HAP-1 (cell line): ENCODE measurements around the gene STARD8.
A peak's percentile ranks its signal among the peaks of the same experiment; 100 is the strongest.
"Not testable (repeated sequence)": the region's sequence is repeated elsewhere in the genome, so short reads cannot be mapped to it uniquely, and the experiment has no call there.

Experiments
- DNase-seq, 2 experiments: peaks; one replicate each; pipeline ENCODE4 v3.0.0-alpha.2; 2016 to 2020; ENCODE audit warnings: low spot score in 2 of 2
- H3K27me3 ChIP-seq: fragments of 250-450 bp; sonication (Bioruptor Pico); 2 replicates; pipeline ENCODE4 v1.5.1; 2020; ENCODE audit warnings: low read depth, mild to moderate bottlenecking, moderate library complexity
- H3K36me3 ChIP-seq: fragments of 250-450 bp; sonication (Bioruptor Pico); replicated peaks from 2 replicates; pipeline ENCODE4 v1.5.1; 2020; ENCODE audit warnings: mild to moderate bottlenecking
- H3K4me1 ChIP-seq: fragments of 250-450 bp; sonication (Bioruptor Pico); 2 replicates; pipeline ENCODE4 v1.5.1; 2020; ENCODE audit warnings: mild to moderate bottlenecking
- H3K4me3 ChIP-seq: fragments of 250-450 bp; sonication (Bioruptor Pico); 2 replicates; pipeline ENCODE4 v1.5.1; 2020; ENCODE audit warnings: mild to moderate bottlenecking, moderate library complexity
- H3K9me3 ChIP-seq: fragments of 250-450 bp; sonication (Bioruptor Pico); 2 replicates; pipeline ENCODE4 v1.5.1; 2020; ENCODE audit warnings: mild to moderate bottlenecking, moderate library complexity
- in situ Hi-C: fragments of 300-500 bp; cut with MboI; formaldehyde crosslinking; loops from 3 replicates; pipeline ENCODE4 v1.14.3; 2020; ENCODE audit warnings: low sequenced_read_pairs, inconsistent platforms, mixed read lengths

The STARD8 gene

DNA sequence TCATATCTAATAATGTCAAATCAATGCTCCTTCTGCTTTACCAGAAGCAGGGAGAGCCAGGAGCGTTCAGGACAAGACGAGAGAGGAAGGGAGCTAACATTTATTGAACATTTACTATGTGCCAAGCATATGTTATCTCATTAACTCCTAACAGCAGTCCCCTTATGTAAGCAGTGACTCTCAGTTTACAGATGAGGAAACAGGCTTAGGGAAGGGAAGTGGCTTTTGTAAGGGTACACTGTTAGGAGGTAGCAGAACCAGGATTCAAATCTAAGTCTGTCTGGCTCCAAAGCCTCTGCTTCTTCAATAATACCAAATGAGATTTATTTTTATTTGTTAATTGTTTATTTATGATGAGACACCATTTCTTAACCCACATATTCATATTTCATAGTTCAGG is 2.6 kb upstream of the STARD8 start:
- no peak for DNase-seq
- Histone ChIP-seq H3K36me3 (no peaks in the 10 kb centered on the region), H3K4me1 (no peaks in the 10 kb centered on the region), H3K4me3 (no peak overlapping the region), H3K27me3 (no peaks in the 10 kb centered on the region), H3K9me3 (no peaks in the 10 kb centered on the region)
- in situ Hi-C loops, result no loop called here

DNA sequence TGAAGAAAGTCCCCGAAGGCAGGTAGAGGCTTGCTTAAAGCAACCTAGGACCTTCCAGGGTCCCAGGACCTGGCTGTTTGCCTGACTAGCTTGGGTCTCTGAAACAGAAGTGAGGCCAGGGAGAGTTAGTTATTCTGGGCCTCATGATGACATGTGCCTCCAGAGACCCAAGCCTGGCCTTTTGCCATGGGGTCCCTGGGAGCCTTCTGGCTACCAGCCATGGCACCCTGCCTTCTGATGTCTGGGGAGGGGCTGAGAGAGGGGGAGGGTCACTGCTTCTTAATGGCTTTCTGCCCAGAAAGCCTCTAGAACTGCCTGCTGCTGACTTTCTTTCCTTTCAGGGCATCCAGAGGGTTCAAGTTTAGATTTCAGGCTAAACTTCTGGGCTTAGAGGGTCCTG is 1.0 kb upstream of the STARD8 start:
- H3K4me1 ChIP-seq, result no peaks in the 10 kb centered on the region
- H3K27me3 ChIP-seq, result no peaks in the 10 kb centered on the region
- in situ Hi-C loops, result no loop called here
- DNase-seq, result no peak
- no peaks in the 10 kb centered on the region for H3K9me3 ChIP-seq
- no peaks in the 10 kb centered on the region for H3K36me3 ChIP-seq
- H3K4me3 ChIP-seq, result no peak overlapping the region

DNA sequence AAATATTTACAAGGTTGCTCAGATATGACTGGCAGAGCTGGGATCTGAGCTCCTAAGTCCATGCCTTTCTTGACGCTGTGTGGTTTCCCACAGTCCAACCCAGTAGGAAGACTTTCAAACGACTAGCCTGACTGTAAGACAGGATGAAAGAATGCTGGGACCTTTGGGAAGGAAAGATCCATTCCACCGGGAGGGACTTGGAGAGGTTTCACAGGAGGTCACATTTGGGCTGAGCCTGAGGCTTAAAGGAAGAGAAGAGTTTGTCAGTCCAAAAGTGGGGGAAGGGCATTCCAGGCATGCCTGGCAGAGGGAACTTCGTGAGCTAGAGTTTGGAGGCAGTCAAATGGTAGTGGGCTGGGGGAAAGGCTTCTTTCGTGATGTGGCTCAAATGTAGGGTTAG is 1.5 kb downstream of the STARD8 start:
- Histone ChIP-seq H3K9me3 (no peaks in the 10 kb centered on the region), H3K27me3 (no peaks in the 10 kb centered on the region), H3K4me3 (no peak overlapping the region), H3K4me1 (no peaks in the 10 kb centered on the region), H3K36me3 (no peaks in the 10 kb centered on the region)
- DNase-seq, result no peak
- in situ Hi-C loops, result no loop called here

DNA sequence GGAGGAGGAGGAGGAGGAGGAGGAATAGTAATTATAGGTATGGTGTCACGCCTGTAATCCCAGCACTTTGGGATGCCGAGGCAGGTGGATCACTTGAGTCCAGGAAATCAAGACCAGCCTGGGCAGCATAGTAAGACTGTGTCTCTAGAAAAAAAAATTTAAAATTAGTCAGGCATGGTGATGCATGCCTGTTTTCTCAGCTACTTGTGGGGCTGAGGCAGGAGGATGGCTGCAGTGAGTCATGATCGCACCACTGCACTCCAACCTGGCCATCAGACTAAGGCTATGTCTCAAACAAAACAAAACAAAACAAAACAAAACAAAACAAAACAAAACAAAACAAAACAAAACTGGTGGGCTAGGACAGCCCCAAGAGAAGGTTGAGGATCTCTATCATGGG is 3.0 kb downstream of the STARD8 start:
- H3K9me3 ChIP-seq, result no peaks in the 10 kb centered on the region
- no peak overlapping the region for H3K4me3 ChIP-seq
- in situ Hi-C loops, result no loop called here
- no peaks in the 10 kb centered on the region for H3K27me3 ChIP-seq
- H3K4me1 ChIP-seq, result no peaks in the 10 kb centered on the region
- no peaks in the 10 kb centered on the region for H3K36me3 ChIP-seq
- no peak for DNase-seq

DNA sequence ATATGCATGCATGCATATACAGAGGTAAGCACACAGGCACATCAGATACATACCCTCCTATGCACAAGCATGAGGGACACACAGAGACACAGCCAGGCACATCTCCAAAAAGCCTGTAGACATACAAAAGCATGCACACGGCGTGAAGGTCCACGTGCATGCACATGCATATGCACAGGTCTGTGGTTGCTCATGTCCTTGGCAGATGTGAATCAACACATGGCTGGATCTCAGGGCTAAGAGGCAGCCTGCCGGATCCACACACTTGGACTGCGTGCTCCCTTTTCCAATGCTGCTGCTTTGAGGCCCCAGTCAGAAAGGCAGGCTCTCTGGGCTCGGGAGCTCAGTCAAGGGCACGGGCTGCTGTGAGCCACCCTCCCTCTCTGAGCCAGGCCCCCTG is 3.6 kb downstream of the STARD8 start:
- no peak overlapping the region for H3K4me3 ChIP-seq
- in situ Hi-C loops, result no loop called here
- DNase-seq, result no peak
- no peaks in the 10 kb centered on the region for H3K27me3 ChIP-seq
- H3K4me1 ChIP-seq, result no peaks in the 10 kb centered on the region
- H3K9me3 ChIP-seq, result no peaks in the 10 kb centered on the region
- no peaks in the 10 kb centered on the region for H3K36me3 ChIP-seq

DNA sequence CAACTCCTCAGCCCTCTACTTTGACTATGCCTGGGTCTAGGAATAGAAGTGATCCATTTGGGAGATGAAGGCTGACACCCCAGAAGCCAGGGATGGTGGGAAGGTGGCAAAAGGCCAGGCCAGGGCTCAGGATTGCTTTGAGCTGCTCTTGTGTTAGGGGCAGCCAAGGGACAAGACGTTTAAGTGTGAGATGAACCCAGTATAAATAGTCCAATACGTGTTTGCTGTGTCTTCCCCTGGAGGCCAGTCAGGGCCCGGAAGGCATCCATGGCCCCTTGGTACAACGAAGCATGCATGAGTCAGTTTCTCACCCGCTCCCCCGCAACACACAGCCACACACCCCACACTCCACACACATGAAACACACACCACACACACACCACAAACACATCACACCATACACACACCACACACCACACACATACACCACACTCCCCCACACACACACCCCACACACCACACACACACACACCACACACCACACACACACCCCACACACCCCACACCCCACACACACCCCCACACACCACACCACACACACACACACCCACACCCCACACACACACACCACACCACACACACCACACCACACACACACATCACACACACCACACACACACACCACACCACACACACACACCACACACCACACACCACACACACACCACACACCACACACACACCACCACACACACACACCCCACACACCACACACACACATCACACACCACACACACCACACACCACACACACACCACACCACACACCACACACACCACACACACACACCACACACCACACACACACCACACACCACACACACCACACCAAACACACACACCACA is 5.1 kb downstream of the STARD8 start:
- H3K36me3 ChIP-seq, result no peaks in the 10 kb centered on the region
- H3K27me3 ChIP-seq, result no peaks in the 10 kb centered on the region
- DNase-seq, result peak in 1 of 2 experiments; percentile 22
- H3K9me3 ChIP-seq, result no peaks in the 10 kb centered on the region
- in situ Hi-C loops, result no loop called here
- H3K4me3 ChIP-seq, result no peak overlapping the region
- no peaks in the 10 kb centered on the region for H3K4me1 ChIP-seq

DNA sequence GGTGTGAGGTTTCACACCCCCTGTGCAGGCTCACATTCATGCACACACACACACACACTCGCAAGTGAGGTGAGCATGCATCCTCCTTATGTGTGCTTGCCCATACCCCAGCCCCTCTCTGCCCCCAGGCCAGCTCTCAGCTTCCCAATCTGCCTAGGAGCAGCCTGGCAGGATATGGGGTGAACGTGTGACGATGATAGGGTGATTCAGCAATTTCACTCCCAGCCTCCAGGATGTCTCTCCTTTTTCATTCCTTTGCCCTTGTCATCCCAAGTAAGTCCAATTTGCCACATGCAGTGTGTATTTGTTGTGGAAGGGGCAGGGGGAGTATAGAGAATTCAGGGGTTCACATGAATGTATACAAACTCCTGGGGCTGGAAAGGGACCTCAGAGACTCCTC is 7.2 kb downstream of the STARD8 start:
- Histone ChIP-seq H3K4me1 (no peaks in the 10 kb centered on the region), H3K27me3 (no peaks in the 10 kb centered on the region), H3K9me3 (no peaks in the 10 kb centered on the region), H3K4me3 (no peak overlapping the region), H3K36me3 (no peaks in the 10 kb centered on the region)
- DNase-seq, result no peak
- in situ Hi-C loops, result no loop called here

DNA sequence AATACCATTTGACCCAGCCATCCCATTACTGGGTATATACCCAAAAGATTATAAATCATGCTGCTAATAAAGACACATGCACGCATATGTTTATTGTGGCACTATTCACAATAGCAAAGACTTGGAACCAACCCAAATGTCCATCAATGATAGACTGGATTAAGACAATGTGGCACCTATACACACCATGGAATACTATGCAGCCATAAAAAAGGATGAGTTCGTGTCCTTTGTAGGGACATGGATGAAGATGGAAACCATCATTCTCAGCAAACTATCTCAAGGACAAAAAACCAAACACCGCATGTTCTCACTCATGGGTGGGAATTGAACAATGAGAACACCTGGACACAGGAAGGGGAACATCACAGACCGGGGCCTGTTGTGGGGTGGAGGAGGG is 9.0 kb downstream of the STARD8 start:
- H3K27me3 ChIP-seq, H3K4me1 ChIP-seq, DNase-seq, H3K36me3 ChIP-seq, H3K9me3 ChIP-seq, in situ Hi-C loops, H3K4me3 ChIP-seq: not testable (repeated sequence)

DNA sequence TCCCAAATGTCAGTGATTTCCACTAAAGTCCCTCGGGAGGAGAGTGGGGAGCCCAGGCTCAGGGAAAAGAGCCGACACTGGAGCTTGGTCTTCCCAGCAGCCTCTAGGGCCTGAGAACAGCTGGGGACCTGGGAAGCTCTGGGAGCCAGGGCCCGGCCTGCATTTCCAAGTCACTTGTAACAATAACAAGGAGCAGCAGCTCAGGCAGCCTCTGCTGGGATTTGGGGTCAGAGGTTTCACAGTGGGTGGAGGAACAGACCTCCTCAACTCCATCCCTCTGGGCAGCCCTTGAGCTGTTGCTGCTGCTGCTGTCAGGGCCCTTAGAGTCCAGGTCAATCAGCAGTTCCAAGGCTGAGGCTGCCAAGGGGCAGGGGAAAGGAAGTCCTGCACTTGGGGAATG is 11.1 kb downstream of the STARD8 start:
- Histone ChIP-seq H3K9me3 (no peaks in the 10 kb centered on the region), H3K4me1 (no peaks in the 10 kb centered on the region), H3K27me3 (no peaks in the 10 kb centered on the region), H3K4me3 (no peak overlapping the region), H3K36me3 (no peaks in the 10 kb centered on the region)
- in situ Hi-C loops, result no loop called here
- DNase-seq, result no peak

DNA sequence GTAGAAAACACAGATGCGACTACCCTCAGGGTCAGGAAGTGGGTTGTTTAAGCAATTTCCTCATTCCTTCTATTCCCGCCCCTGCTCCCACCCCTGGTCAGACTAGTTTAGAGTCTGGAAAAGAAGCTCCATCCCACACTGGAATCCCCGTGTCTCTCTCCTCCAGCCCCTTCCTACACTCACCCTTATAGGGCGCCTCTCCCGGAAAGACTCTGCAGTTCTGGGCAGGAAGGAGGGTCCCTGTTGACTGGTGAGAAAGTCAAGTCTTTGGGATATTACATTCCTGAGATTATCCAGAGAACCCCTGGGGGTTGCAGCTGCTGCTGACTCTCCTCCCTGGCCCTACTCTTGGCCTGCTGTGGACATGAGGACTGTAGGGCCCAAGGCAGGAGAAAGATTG is 11.9 kb downstream of the STARD8 start:
- H3K4me3 ChIP-seq, result no peak overlapping the region
- DNase-seq, result no peak
- H3K36me3 ChIP-seq, result no peaks in the 10 kb centered on the region
- no peaks in the 10 kb centered on the region for H3K4me1 ChIP-seq
- no peaks in the 10 kb centered on the region for H3K9me3 ChIP-seq
- H3K27me3 ChIP-seq, result no peaks in the 10 kb centered on the region
- in situ Hi-C loops, result no loop called here

DNA sequence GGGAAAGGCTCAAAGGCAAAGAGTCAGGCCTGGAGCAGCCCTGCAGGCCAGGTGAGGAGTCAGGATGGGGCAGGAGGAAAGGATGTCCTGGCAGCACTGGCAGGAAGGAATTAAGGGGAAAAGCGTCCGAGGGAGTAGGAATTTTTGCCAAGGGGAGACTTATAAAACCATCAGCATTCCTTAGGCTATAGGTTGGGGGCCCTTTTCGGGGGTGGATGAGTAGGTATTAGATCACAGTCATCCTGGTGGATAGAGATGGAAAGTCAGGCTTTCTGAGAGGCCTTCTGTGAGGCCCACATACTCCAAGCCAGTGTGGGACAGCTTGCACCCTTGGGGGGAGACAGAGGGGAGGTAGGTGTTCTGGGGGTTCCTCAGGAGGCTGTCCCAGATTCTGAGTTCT is 12.3 kb downstream of the STARD8 start:
- H3K9me3 ChIP-seq, result no peaks in the 10 kb centered on the region
- no peaks in the 10 kb centered on the region for H3K4me1 ChIP-seq
- H3K27me3 ChIP-seq, result no peaks in the 10 kb centered on the region
- no peak for DNase-seq
- no peaks in the 10 kb centered on the region for H3K36me3 ChIP-seq
- no peak overlapping the region for H3K4me3 ChIP-seq
- in situ Hi-C loops, result no loop called here

DNA sequence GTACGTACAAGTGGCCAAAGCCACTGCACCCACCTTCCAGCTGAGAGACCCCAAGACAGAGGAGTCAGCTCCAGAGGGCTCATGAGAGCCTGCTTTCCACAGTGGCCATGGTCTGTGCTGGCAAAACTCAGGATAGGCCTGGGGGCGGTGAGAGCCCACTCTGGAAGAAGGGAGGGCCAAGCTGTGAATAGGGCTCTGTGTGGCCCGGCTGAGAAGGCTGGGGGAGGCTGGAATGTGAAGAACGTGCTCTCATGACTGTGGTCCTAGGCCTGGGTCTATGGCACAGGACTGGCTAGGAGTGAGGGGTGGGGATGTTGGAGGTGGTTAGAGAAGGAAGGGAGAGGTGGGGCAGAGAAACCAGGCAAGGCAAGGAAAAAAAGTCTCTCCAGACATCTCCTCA is 13.3 kb downstream of the STARD8 start:
- Histone ChIP-seq H3K27me3 (no peaks in the 10 kb centered on the region), H3K9me3 (no peaks in the 10 kb centered on the region), H3K4me1 (no peaks in the 10 kb centered on the region), H3K4me3 (no peak overlapping the region), H3K36me3 (no peaks in the 10 kb centered on the region)
- no peak for DNase-seq
- in situ Hi-C loops, result no loop called here

DNA sequence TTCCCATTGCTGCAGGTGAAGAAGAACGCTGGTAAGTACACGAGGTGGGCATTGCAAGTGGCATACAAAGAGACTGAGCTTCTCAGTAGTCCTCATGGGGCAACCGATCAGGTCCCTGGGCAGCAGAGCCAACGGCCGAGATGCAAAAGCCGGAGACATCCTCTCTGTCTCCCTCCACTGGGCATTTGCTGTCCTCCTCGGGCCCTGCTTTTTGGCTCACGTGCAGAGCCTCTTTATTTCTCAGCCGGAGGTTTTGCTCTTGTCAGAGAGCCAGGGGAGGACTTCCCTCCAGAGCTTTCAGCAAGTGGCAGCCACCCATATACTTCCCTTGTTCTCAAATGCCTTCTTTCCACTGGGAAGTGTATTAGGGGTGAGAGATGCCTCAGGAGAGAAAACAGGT is 18.0 kb downstream of the STARD8 start:
- in situ Hi-C loops, result no loop called here
- Histone ChIP-seq H3K27me3 (no peaks in the 10 kb centered on the region), H3K9me3 (no peaks in the 10 kb centered on the region), H3K4me3 (no peak overlapping the region), H3K4me1 (no peaks in the 10 kb centered on the region), H3K36me3 (no peaks in the 10 kb centered on the region)
- no peak for DNase-seq

DNA sequence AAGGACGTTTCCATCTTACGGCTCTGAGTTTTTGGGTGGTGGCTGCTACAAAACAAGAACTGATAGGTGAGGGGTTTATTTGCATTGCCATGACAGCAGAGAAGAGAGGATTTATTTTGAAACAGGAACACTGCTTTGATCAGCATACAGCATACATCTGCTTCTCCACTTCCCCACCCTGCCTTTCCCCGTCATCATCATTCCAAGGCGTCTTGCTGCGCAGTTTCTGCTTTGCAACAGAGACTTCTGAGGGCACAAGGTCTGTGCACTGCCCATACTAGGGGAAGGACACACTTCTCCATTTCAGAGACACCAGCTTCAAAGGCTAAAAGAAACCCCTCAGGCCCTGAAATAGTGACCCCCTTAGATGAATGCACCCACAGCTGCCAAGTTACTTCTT is 19.1 kb downstream of the STARD8 start:
- in situ Hi-C loops, result no loop called here
- no peaks in the 10 kb centered on the region for H3K9me3 ChIP-seq
- no peak for DNase-seq

More for the DNA sequence above, 19.1 kb downstream of the STARD8 start:
- H3K4me3 ChIP-seq, result no peak overlapping the region
- H3K27me3 ChIP-seq, result no peaks in the 10 kb centered on the region
- no peaks in the 10 kb centered on the region for H3K4me1 ChIP-seq
- no peaks in the 10 kb centered on the region for H3K36me3 ChIP-seq
